ENCODE results near the gene PDZD2.

The PDZD2 gene

DNA sequence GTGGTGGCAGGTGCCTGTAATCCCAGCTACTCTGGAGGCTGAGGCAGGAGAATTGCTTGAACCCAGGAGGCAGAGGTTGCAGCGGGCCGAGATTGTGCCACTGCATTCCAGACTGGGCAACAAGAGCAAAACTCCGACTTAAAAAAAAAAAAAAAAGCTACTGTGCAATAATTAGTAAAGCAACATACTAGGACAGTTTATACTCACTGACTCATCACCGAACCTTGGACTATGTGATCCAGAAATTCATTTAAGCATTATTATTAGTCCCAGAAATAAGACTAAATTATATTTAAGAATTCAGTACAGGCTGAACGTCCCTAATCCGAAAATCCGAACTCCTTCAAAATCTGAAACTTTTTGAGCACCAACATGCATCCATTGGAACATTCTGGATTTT lies 497.4 kb downstream of the PDZD2 start:
- peaks cover 7% of the 10 kb centered on the region for H4K20me1 ChIP-seq (ENCODE audit: insufficient read depth, low read length, poor library complexity, severe bottlenecking)
- no peaks in the 10 kb centered on the region for H3K27me3 ChIP-seq (ENCODE audit: insufficient read depth, low read length, poor library complexity, severe bottlenecking)
- H3K9me3 ChIP-seq (ENCODE audit: insufficient read depth, low read depth, low read length) = no peaks in the 10 kb centered on the region
- H3K4me2 ChIP-seq (ENCODE audit: low read depth, low read length, poor library complexity, severe bottlenecking) = no peak overlapping the region
- TF ChIP-seq, protein P1, sequence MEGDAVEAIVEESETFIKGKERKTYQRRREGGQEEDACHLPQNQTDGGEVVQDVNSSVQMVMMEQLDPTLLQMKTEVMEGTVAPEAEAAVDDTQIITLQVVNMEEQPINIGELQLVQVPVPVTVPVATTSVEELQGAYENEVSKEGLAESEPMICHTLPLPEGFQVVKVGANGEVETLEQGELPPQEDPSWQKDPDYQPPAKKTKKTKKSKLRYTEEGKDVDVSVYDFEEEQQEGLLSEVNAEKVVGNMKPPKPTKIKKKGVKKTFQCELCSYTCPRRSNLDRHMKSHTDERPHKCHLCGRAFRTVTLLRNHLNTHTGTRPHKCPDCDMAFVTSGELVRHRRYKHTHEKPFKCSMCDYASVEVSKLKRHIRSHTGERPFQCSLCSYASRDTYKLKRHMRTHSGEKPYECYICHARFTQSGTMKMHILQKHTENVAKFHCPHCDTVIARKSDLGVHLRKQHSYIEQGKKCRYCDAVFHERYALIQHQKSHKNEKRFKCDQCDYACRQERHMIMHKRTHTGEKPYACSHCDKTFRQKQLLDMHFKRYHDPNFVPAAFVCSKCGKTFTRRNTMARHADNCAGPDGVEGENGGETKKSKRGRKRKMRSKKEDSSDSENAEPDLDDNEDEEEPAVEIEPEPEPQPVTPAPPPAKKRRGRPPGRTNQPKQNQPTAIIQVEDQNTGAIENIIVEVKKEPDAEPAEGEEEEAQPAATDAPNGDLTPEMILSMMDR (conservative IDR thresholded peaks at IDR 0.05; ENCODE audit: low read length) = no peak
- TF ChIP-seq EZH2phosphoT487 (IDR thresholded peaks at IDR 0.05; ENCODE audit: borderline replicate concordance) = no peak
- no peak overlapping the region for H2AFZ ChIP-seq (ENCODE audit: low read length)
- H3K9me2 ChIP-seq (replicated peaks; ENCODE audit: low read depth, low read length) = no peaks in the 10 kb centered on the region
- H3K79me2 ChIP-seq (ENCODE audit: insufficient read depth, low read length) = peaks cover 24% of the 10 kb centered on the region
- no peak overlapping the region for H3K9ac ChIP-seq (ENCODE audit: low read depth, low read length, poor library complexity, severe bottlenecking)
- no peaks in the 10 kb centered on the region for H3K4me1 ChIP-seq (ENCODE audit: insufficient read depth, low read length, poor library complexity, severe bottlenecking)
- H3K4me3 ChIP-seq (ENCODE audit: low read length, poor library complexity, severe bottlenecking) = no peak overlapping the region
- peaks cover 37% of the 10 kb centered on the region for H3K36me3 ChIP-seq (ENCODE audit: insufficient read depth, low read length)
- no peaks in the 10 kb centered on the region for H3F3A ChIP-seq (ENCODE audit: low read depth)

DNA sequence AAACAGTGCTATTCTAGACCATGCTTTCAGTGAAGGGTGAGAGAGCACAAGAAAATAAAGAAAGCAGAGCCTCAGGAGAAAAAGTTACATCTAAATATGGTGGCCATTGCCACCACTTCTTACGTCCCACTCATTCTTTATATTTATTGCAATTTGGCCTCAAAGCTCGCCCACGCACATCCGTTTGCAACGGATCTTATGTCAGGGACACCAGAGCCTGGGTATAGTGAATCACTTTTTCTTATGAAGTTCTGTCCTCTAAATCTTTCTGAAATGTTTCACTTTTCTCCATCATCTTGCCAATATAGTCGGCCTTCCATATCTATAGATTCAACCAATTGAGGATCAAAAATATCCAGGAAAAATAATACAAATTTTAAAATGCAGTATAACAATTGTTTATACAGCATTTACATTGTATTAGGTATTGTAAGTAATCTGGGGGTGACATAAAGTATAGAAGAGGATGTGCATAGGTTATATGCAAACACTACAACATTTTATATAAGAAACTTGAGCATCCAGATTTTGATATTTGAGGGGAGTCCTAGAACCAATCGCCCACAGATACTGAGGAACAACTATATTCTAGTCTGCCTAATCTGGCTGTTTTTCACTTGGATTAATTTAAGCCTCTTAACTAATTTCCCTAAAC lies 500.0 kb downstream of the PDZD2 start:
- Histone ChIP-seq H3K9me3 (ENCODE audit: insufficient read depth, low read depth, low read length) (no peaks in the 10 kb centered on the region), H3F3A (ENCODE audit: low read depth) (no peaks in the 10 kb centered on the region), H3K79me2 (ENCODE audit: insufficient read depth, low read length) (peaks cover 29% of the 10 kb centered on the region), H3K9ac (ENCODE audit: low read depth, low read length, poor library complexity, severe bottlenecking) (no peak overlapping the region), H3K9me2 (replicated peaks; ENCODE audit: low read depth, low read length) (no peaks in the 10 kb centered on the region), H3K36me3 (ENCODE audit: insufficient read depth, low read length) (peaks cover 26% of the 10 kb centered on the region), H3K27me3 (ENCODE audit: insufficient read depth, low read length, poor library complexity, severe bottlenecking) (no peaks in the 10 kb centered on the region), H3K4me3 (ENCODE audit: low read length, poor library complexity, severe bottlenecking) (no peak overlapping the region), H3K4me2 (ENCODE audit: low read depth, low read length, poor library complexity, severe bottlenecking) (no peak overlapping the region), H3K4me1 (ENCODE audit: insufficient read depth, low read length, poor library complexity, severe bottlenecking) (no peaks in the 10 kb centered on the region), H4K20me1 (ENCODE audit: insufficient read depth, low read length, poor library complexity, severe bottlenecking) (peaks cover 8% of the 10 kb centered on the region), H2AFZ (ENCODE audit: low read length) (no peak overlapping the region)
- TF ChIP-seq EZH2phosphoT487 (IDR thresholded peaks at IDR 0.05; ENCODE audit: borderline replicate concordance) = no peak
- TF ChIP-seq, protein P1 (conservative IDR thresholded peaks at IDR 0.05; ENCODE audit: low read length) = no peak

DNA sequence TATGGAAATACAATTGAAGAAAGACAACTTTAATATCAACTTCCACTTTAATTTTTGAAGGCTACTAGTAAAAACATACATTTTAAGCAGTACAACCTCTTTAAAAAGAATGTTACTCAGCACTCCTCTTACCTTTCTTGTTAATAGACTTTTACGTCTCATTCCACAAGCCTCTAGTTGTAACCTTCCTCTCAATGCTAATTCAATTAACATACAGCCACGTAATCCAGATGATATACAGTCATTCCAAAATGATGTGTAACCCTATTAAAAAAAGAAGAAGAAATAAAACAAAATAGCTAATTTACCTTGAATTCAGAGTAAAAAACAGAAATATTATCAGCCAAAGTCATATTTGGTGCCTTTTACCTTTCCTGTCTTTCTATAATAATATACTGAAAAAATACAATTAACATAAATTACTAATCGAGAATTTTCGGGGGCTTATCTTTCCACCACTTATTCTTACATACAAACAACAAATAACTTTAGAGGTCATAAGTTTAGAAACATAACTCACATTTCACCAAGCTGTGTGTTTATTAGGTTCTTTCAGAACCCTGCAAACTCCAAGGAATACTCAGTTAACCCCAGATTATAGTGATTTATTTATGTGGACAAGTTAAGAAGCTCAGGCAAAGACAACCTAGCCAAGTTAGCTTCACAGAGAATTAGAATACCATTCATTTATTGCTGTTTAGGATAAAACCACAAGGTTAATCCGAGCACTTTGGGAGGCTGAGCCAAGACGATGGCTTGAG lies 504.9 kb downstream of the PDZD2 start:
- TF ChIP-seq, protein P1 (conservative IDR thresholded peaks at IDR 0.05; ENCODE audit: low read length) = no peak
- TF ChIP-seq EZH2phosphoT487 (IDR thresholded peaks at IDR 0.05; ENCODE audit: borderline replicate concordance) = no peak
- H3F3A ChIP-seq (ENCODE audit: low read depth) = no peaks in the 10 kb centered on the region
- no peak overlapping the region for H3K4me3 ChIP-seq (ENCODE audit: low read length, poor library complexity, severe bottlenecking)
- H2AFZ ChIP-seq (ENCODE audit: low read length) = no peak overlapping the region
- no peak overlapping the region for H3K4me2 ChIP-seq (ENCODE audit: low read depth, low read length, poor library complexity, severe bottlenecking)
- H3K36me3 ChIP-seq (ENCODE audit: insufficient read depth, low read length) = peaks cover 15% of the 10 kb centered on the region; the same call in 1 of the 2 replicates
- H3K9me2 ChIP-seq (replicated peaks; ENCODE audit: low read depth, low read length) = no peaks in the 10 kb centered on the region
- no peaks in the 10 kb centered on the region for H3K4me1 ChIP-seq (ENCODE audit: insufficient read depth, low read length, poor library complexity, severe bottlenecking)
- no peaks in the 10 kb centered on the region for H3K9me3 ChIP-seq (ENCODE audit: insufficient read depth, low read depth, low read length)
- no peak overlapping the region for H3K9ac ChIP-seq (ENCODE audit: low read depth, low read length, poor library complexity, severe bottlenecking)
- H3K79me2 ChIP-seq (ENCODE audit: insufficient read depth, low read length) = peaks cover 70% of the 10 kb centered on the region
- H4K20me1 ChIP-seq (ENCODE audit: insufficient read depth, low read length, poor library complexity, severe bottlenecking) = peaks cover 42% of the 10 kb centered on the region
- H3K27me3 ChIP-seq (ENCODE audit: insufficient read depth, low read length, poor library complexity, severe bottlenecking) = no peaks in the 10 kb centered on the region

Data from Loucy (cell line).